H9 (cell line): ENCODE data around the gene TTC19. TPM values are rescaled to one million over a fixed set of nuclear protein-coding genes. Genes with fewer than 3 reads are reported as not detected.
A peak's percentile ranks its signal among the peaks of the same experiment; 100 is the strongest.

ENCODE experiments used
- DNase-seq: peaks from one replicate; pipeline ENCODE4 v3.0.0-alpha.2; 2017
- H2AFZ ChIP-seq: one replicate; pipeline ENCODE4 v1.6.1; 2013; ENCODE audit warnings: mild to moderate bottlenecking, low read length, control low read depth, moderate library complexity
- H2AK5ac ChIP-seq: 2 replicates; pipeline ENCODE4 v1.6.1; 2013; ENCODE audit warnings: low read length, control low read depth, mixed read lengths; ENCODE audit not compliant: insufficient read length
- H2BK120ac ChIP-seq: one replicate; pipeline ENCODE4 v1.6.1; 2013; ENCODE audit warnings: low read depth, mild to moderate bottlenecking, low read length, control low read depth, inconsistent platforms; ENCODE audit not compliant: poor library complexity, severe bottlenecking
- H2BK12ac ChIP-seq: 2 replicates; pipeline ENCODE4 v1.6.1; 2013; ENCODE audit warnings: low read length, control low read depth, mixed read lengths, low read depth; ENCODE audit not compliant: insufficient read length
- H2BK15ac ChIP-seq: 2 replicates; pipeline ENCODE4 v1.6.1; 2013; ENCODE audit warnings: low read depth, low read length, control low read depth
- H2BK20ac ChIP-seq: one replicate; pipeline ENCODE4 v1.6.1; 2013; ENCODE audit warnings: low read depth, mild to moderate bottlenecking, low read length, control low read depth, inconsistent platforms; ENCODE audit not compliant: poor library complexity, severe bottlenecking
- H2BK5ac ChIP-seq: 2 replicates; pipeline ENCODE4 v1.6.1; 2013; ENCODE audit warnings: low read length, control low read depth, mixed read lengths; ENCODE audit not compliant: insufficient read length
- H3K14ac ChIP-seq: 2 replicates; pipeline ENCODE4 v1.6.1; 2013; ENCODE audit warnings: low read length, control low read depth; ENCODE audit not compliant: insufficient read depth
- H3K18ac ChIP-seq: 2 replicates; pipeline ENCODE4 v1.6.1; 2013; ENCODE audit warnings: low read depth, mild to moderate bottlenecking, mixed read lengths, low read length, control low read depth; ENCODE audit not compliant: insufficient read length
- H3K23ac ChIP-seq: 2 replicates; pipeline ENCODE4 v1.6.1; 2013; ENCODE audit warnings: low read length, control low read depth, mixed read lengths, low read depth; ENCODE audit not compliant: insufficient read length
- H3K23me2 ChIP-seq: 2 replicates; pipeline ENCODE4 v1.6.1; 2013; ENCODE audit warnings: low read depth, mild to moderate bottlenecking, mixed read lengths, low read length, control low read depth; ENCODE audit not compliant: insufficient read length, poor library complexity, severe bottlenecking
- H3K27ac ChIP-seq: 2 replicates; pipeline ENCODE4 v1.5.1; 2013; ENCODE audit warnings: low read length, control low read depth, mixed read lengths, low read depth; ENCODE audit not compliant: insufficient read length
- H3K27me3 ChIP-seq: 2 replicates; pipeline ENCODE4 v1.6.1; 2013; ENCODE audit warnings: low read length, control low read depth, inconsistent platforms; ENCODE audit not compliant: insufficient read depth
- H3K4ac ChIP-seq: 2 replicates; pipeline ENCODE4 v1.6.1; 2013; ENCODE audit warnings: low read depth, mild to moderate bottlenecking, control low read depth, inconsistent platforms, low read length, moderate library complexity
- H3K4me1 ChIP-seq: 2 replicates; pipeline ENCODE4 v1.6.1; 2013; ENCODE audit warnings: low read length, control low read depth, inconsistent platforms; ENCODE audit not compliant: insufficient read depth
- H3K4me2 ChIP-seq: 2 replicates; pipeline ENCODE4 v1.6.1; 2013; ENCODE audit warnings: low read length, control low read depth, mixed read lengths; ENCODE audit not compliant: insufficient read length, insufficient read depth
- H3K56ac ChIP-seq: 2 replicates; pipeline ENCODE4 v1.6.1; 2013; ENCODE audit warnings: low read depth, mild to moderate bottlenecking, mixed read lengths, low read length, control low read depth; ENCODE audit not compliant: insufficient read length
- H3K79me1 ChIP-seq: 2 replicates; pipeline ENCODE4 v1.6.1; 2013; ENCODE audit warnings: low read depth, mild to moderate bottlenecking, moderate library complexity, low read length, control low read depth, inconsistent platforms; ENCODE audit not compliant: insufficient read depth, poor library complexity, severe bottlenecking
- H3K79me2 ChIP-seq: 2 replicates; pipeline ENCODE4 v1.6.1; 2013; ENCODE audit warnings: low read length, control low read depth, inconsistent platforms; ENCODE audit not compliant: insufficient read depth
- H3K9ac ChIP-seq: 2 replicates; pipeline ENCODE4 v1.6.1; 2013; ENCODE audit warnings: low read length, control low read depth, mixed read lengths; ENCODE audit not compliant: insufficient read length; ENCODE audit errors: extremely low read depth
- H3K9me3 ChIP-seq: one replicate; pipeline ENCODE4 v1.6.1; 2013; ENCODE audit warnings: low read depth, low read length, inconsistent platforms; ENCODE audit not compliant: control insufficient read depth
- H3T11ph ChIP-seq: one replicate; pipeline ENCODE4 v1.6.1; 2013; ENCODE audit warnings: mild to moderate bottlenecking, low read length, control low read depth, inconsistent platforms
- H4K20me1 ChIP-seq: one replicate; pipeline ENCODE4 v1.6.1; 2013; ENCODE audit not compliant: control insufficient read depth, insufficient read length, insufficient read depth
- H4K5ac ChIP-seq: 2 replicates; pipeline ENCODE4 v1.6.1; 2013; ENCODE audit warnings: low read depth, mild to moderate bottlenecking, mixed read lengths, low read length, control low read depth; ENCODE audit not compliant: insufficient read length
- H4K8ac ChIP-seq: replicated peaks from 2 replicates; pipeline ENCODE4 v1.6.1; 2013; ENCODE audit warnings: low read length, control low read depth, mixed read lengths, low read depth; ENCODE audit not compliant: insufficient read length
- H4K91ac ChIP-seq: 2 replicates; pipeline ENCODE4 v1.6.1; 2013; ENCODE audit warnings: low read depth, mild to moderate bottlenecking, moderate library complexity, mixed read lengths, low read length, control low read depth; ENCODE audit not compliant: insufficient read length
- H3K27ac Mint-ChIP-seq, 3 experiments: 2 replicates in 2 of 3; 3 replicates in 1 of 3; pipeline ENCODE4 v1.8.0; 2020 to 2021; ENCODE audit warnings: mixed read lengths in 3 of 3, mild to moderate bottlenecking in 1 of 3, moderate library complexity in 1 of 3
- H3K27me3 Mint-ChIP-seq: 2 replicates; pipeline ENCODE4 v1.8.0; 2021; ENCODE audit warnings: low read depth, mild to moderate bottlenecking, moderate library complexity, mixed read lengths
- H3K36me3 Mint-ChIP-seq, 3 experiments: 2 replicates in 2 of 3; 3 replicates in 1 of 3; pipeline ENCODE4 v1.8.0; 2020 to 2021; ENCODE audit warnings: low read depth in 3 of 3, mixed read lengths in 3 of 3; ENCODE audit not compliant: insufficient read depth in 1 of 3
- H3K4me1 Mint-ChIP-seq, 2 experiments: 2 replicates each; pipeline ENCODE4 v1.8.0; 2020; ENCODE audit warnings: mixed read lengths in 2 of 2
- H3K4me3 Mint-ChIP-seq, 2 experiments: 2 replicates in 1 of 2; 3 replicates in 1 of 2; pipeline ENCODE4 v1.8.0; 2020 to 2021; ENCODE audit warnings: mild to moderate bottlenecking in 2 of 2, mixed read lengths in 2 of 2, moderate library complexity in 1 of 2
- H3K9me3 Mint-ChIP-seq, 2 experiments: 2 replicates in 1 of 2; 3 replicates in 1 of 2; pipeline ENCODE4 v1.8.0; 2020; ENCODE audit warnings: mild to moderate bottlenecking in 2 of 2, mixed read lengths in 2 of 2, moderate library complexity in 1 of 2
- CTCF ChIP-seq: fragments of 200-600 bp; sonication (generic); conservative IDR thresholded peaks from 3 replicates; pipeline ENCODE4 v1.8.0; 2021; ENCODE audit warnings: antibody characterized with exemption, mild to moderate bottlenecking
- WGBS: extraction: QIAGEN DNeasy Blood & Tissue Kit; methylation state at CpG from one replicate; pipeline ENCODE4 v1.1.7; 2013; ENCODE audit warnings: missing lambda C conversion rate, low lambda C conversion rate, mixed read lengths; ENCODE audit not compliant: insufficient read length; ENCODE audit errors: extremely low coverage; 5-methylcytosine and 5-hydroxymethylcytosine counted together
- total RNA-seq: library from RNA; stranded (reverse); gene quantifications from 2 replicates; pipeline ENCODE4 v1.2.1, GENCODE V29; 2021

TTC19 gene
- total RNA-seq, 1 experiment from 2014 or later, result 64.3 TPM

GRCh38 chr17:15967706-15968399 lies 31.8 kb upstream of the TTC19 start:
- Histone ChIP-seq H2BK5ac (no peak overlapping the region), H2BK15ac (0 out of 2 replicates have a peak overlapping the region, but pooled peaks have one; percentile 60), H3K79me1 (no peaks in the 10 kb centered on the region), H3K4ac (no peak overlapping the region; the same call in none of the 2 replicates), H2BK120ac (peak overlapping the region; percentile 51), H3K79me2 (no peaks in the 10 kb centered on the region; the same call in 1 of the 2 replicates), H3K4me2 (no peak overlapping the region), H4K91ac (peak overlapping the region; percentile 44), H3K27me3 (no peaks in the 10 kb centered on the region; the same call in 1 of the 2 replicates), H2AFZ (no peak overlapping the region), H2BK20ac (no peak overlapping the region), H2AK5ac (peak overlapping the region; percentile 86), H3T11ph (no peak overlapping the region), H3K4me1 (peaks cover 10% of the 10 kb centered on the region), H4K5ac (no peak overlapping the region), H3K23ac (no peak overlapping the region), H3K14ac (peak overlapping the region; percentile 8; the same call in 1 of the 2 replicates), H3K9ac (no peak overlapping the region), H3K23me2 (peaks cover 3% of the 10 kb centered on the region), H3K18ac (peak overlapping the region; percentile 52), H3K56ac (peak overlapping the region; percentile 21), H4K20me1 (no peaks in the 10 kb centered on the region), H3K27ac (peak overlapping the region; percentile 50), H3K9me3 (no peaks in the 10 kb centered on the region), H2BK12ac (peak overlapping the region; percentile 97), H4K8ac (peak overlapping the region; percentile 33)
- Mint-ChIP-seq H3K27me3 (peaks cover 6% of the 10 kb centered on the region), H3K27ac (peak overlapping the region; percentile 68 to 99 (median 68); a peak in 5 of 7 replicates), H3K9me3 (no peaks in the 10 kb centered on the region), H3K4me3 (peak overlapping the region in 1 of 2 experiments; percentile 20; a peak in 3 of 5 replicates), H3K4me1 (peaks cover 62 to 65% of the 10 kb centered on the region in 2 experiments), H3K36me3 (no peaks in the 10 kb centered on the region; a peak in 2 of 7 replicates)
- no peak for DNase-seq
- no CpG with 5 or more reads among the region's 11 CpGs for WGBS
- no peak for TF ChIP-seq CTCF
